ENCODE measurements around the gene TMEM42.

The TMEM42 gene

GRCh38 chr3:44899683-44900367, 38.1 kb downstream of the TMEM42 start:
- no peak overlapping the region for H3K27ac ChIP-seq (replicated peaks)
- TF ChIP-seq REST (IDR thresholded peaks at IDR 0.05; ENCODE audit: insufficient replicate concordance, low read depth): no peak
- TF ChIP-seq GABPA (IDR thresholded peaks at IDR 0.05; ENCODE audit: low read depth): no peak
- no peak for TF ChIP-seq CTCF (IDR thresholded peaks at IDR 0.05; ENCODE audit: insufficient read depth, low read length)
- TF ChIP-seq SPI1 (IDR thresholded peaks at IDR 0.05; ENCODE audit: borderline replicate concordance, low read depth): no peak
- no peak for TF ChIP-seq POLR2AphosphoS5 (IDR thresholded peaks at IDR 0.05; ENCODE audit: low read depth)
- DNase-seq (ENCODE audit: low read depth in 1 of 2, low spot score in 1 of 2): no peak
- no peaks in the 10 kb centered on the region for H3K27me3 ChIP-seq (ENCODE audit: insufficient read depth, poor library complexity, severe bottlenecking)
- no peak overlapping the region for H3K4me3 ChIP-seq (replicated peaks; ENCODE audit: insufficient read depth, low read length)

- Histone ChIP-seq H3K27ac (replicated peaks) (no peak overlapping the region), H3K27me3 (ENCODE audit: insufficient read depth, poor library complexity, severe bottlenecking) (no peaks in the 10 kb centered on the region), H3K4me3 (replicated peaks; ENCODE audit: insufficient read depth, low read length) (no peak overlapping the region)
- no peak for DNase-seq (ENCODE audit: low read depth in 1 of 2, low spot score in 1 of 2)
- TF ChIP-seq GABPA (IDR thresholded peaks at IDR 0.05; ENCODE audit: low read depth) (no peak), POLR2AphosphoS5 (IDR thresholded peaks at IDR 0.05; ENCODE audit: low read depth) (no peak), SPI1 (IDR thresholded peaks at IDR 0.05; ENCODE audit: borderline replicate concordance, low read depth) (no peak), REST (IDR thresholded peaks at IDR 0.05; ENCODE audit: insufficient replicate concordance, low read depth) (no peak), CTCF (IDR thresholded peaks at IDR 0.05; ENCODE audit: insufficient read depth, low read length) (no peak)
These were observed 40.9 kb downstream of the TMEM42 start for GRCh38 chr3:44902628-44903027.

- Histone ChIP-seq H3K27me3 (ENCODE audit: insufficient read depth, poor library complexity, severe bottlenecking) (no peaks in the 10 kb centered on the region), H3K27ac (replicated peaks) (no peak overlapping the region), H3K4me3 (replicated peaks; ENCODE audit: insufficient read depth, low read length) (no peak overlapping the region)
- no peak for DNase-seq (ENCODE audit: low read depth in 1 of 2, low spot score in 1 of 2)
- TF ChIP-seq SPI1 (IDR thresholded peaks at IDR 0.05; ENCODE audit: borderline replicate concordance, low read depth) (no peak), REST (IDR thresholded peaks at IDR 0.05; ENCODE audit: insufficient replicate concordance, low read depth) (no peak), GABPA (IDR thresholded peaks at IDR 0.05; ENCODE audit: low read depth) (no peak), CTCF (IDR thresholded peaks at IDR 0.05; ENCODE audit: insufficient read depth, low read length) (no peak), POLR2AphosphoS5 (IDR thresholded peaks at IDR 0.05; ENCODE audit: low read depth) (no peak)
These were observed 41.6 kb downstream of the TMEM42 start for GRCh38 chr3:44903314-44903713.

All from HL-60 (cell line).